ENCODE data around the gene VPS8. TPM values are rescaled to one million over a fixed set of nuclear protein-coding genes. Genes with fewer than 3 reads are reported as not detected.
A peak's percentile ranks its signal among the peaks of the same experiment; 100 is the strongest.

Gene VPS8
- total RNA-seq, 3 donors from 2014 or later (not counting 1 experiment from before 2014, with no cell fraction given), result 89.3 to 127 (median 115) TPM

- 82% methylated on average over 6 of the region's 8 CpGs for WGBS (ENCODE audit: insufficient coverage)
- no peaks in the 10 kb centered on the region for H3K9me3 Mint-ChIP-seq
- H3K27me3 Mint-ChIP-seq (ENCODE audit: low read depth in 2 of 2), result no peaks in the 10 kb centered on the region
- H3K9me3 ChIP-seq (ENCODE audit: control insufficient read depth, insufficient read depth, low read length), result no peaks in the 10 kb centered on the region
- intact Hi-C loops (cut with micrococcal nuclease), result no loop called here
- no peaks in the 10 kb centered on the region for H3K4me1 Mint-ChIP-seq
- no peaks in the 10 kb centered on the region for H3K27me3 ChIP-seq (ENCODE audit: control insufficient read depth, insufficient read depth, low read length)
- ATAC-seq (no peak), DNase-seq (no peak)
- H3K4me3 Mint-ChIP-seq, result no peak overlapping the region
- H3K27ac Mint-ChIP-seq, result no peak overlapping the region
- no peaks in the 10 kb centered on the region for H3K4me1 ChIP-seq (ENCODE audit: control insufficient read depth, insufficient read depth, low read length)
- no peaks in the 10 kb centered on the region for H3K36me3 Mint-ChIP-seq
- H3K27ac ChIP-seq (ENCODE audit: low read length), result no peak overlapping the region
- H3K4me3 ChIP-seq (ENCODE audit: low read length), result no peak overlapping the region
- no peaks in the 10 kb centered on the region for H3K36me3 ChIP-seq (ENCODE audit: control insufficient read depth, insufficient read depth, low read length)
- no peak for TF ChIP-seq CTCF (IDR thresholded peaks at IDR 0.05)
Measured at GRCh38 chr3:185076219-185076618, 264.3 kb downstream of the VPS8 start.

- Mint-ChIP-seq H3K27me3 (ENCODE audit: low read depth in 2 of 2) (peaks cover 0 to 2% of the 10 kb centered on the region in 2 donors), H3K27ac (no peak overlapping the region), H3K9me3 (no peaks in the 10 kb centered on the region), H3K36me3 (no peaks in the 10 kb centered on the region), H3K4me3 (no peak overlapping the region), H3K4me1 (no peaks in the 10 kb centered on the region)
- intact Hi-C loops (cut with micrococcal nuclease), result no loop called here
- 100% methylated on average over 1 of the region's 1 CpG for WGBS (ENCODE audit: insufficient coverage)
- no peaks in the 10 kb centered on the region for H3K4me1 ChIP-seq (ENCODE audit: control insufficient read depth, insufficient read depth, low read length)
- H3K36me3 ChIP-seq (ENCODE audit: control insufficient read depth, insufficient read depth, low read length), result no peaks in the 10 kb centered on the region
- no peak for TF ChIP-seq CTCF (IDR thresholded peaks at IDR 0.05)
- H3K27ac ChIP-seq (ENCODE audit: low read length), result no peak overlapping the region
- no peak overlapping the region for H3K4me3 ChIP-seq (ENCODE audit: low read length)
- no peaks in the 10 kb centered on the region for H3K27me3 ChIP-seq (ENCODE audit: control insufficient read depth, insufficient read depth, low read length)
- DNase-seq (no peak), ATAC-seq (no peak)
- no peaks in the 10 kb centered on the region for H3K9me3 ChIP-seq (ENCODE audit: control insufficient read depth, insufficient read depth, low read length)
Measured at GRCh38 chr3:185079625-185080024, 267.7 kb downstream of the VPS8 start.

GRCh38 chr3:185081521-185081920, 269.6 kb downstream of the VPS8 start:
- H3K9me3 ChIP-seq (ENCODE audit: control insufficient read depth, insufficient read depth, low read length), result no peaks in the 10 kb centered on the region
- ATAC-seq (no peak), DNase-seq (no peak)
- no peaks in the 10 kb centered on the region for H3K27me3 ChIP-seq (ENCODE audit: control insufficient read depth, insufficient read depth, low read length)
- no peaks in the 10 kb centered on the region for H3K36me3 ChIP-seq (ENCODE audit: control insufficient read depth, insufficient read depth, low read length)
- H3K4me3 ChIP-seq (ENCODE audit: low read length), result no peak overlapping the region
- Mint-ChIP-seq H3K4me1 (no peaks in the 10 kb centered on the region), H3K36me3 (no peaks in the 10 kb centered on the region), H3K4me3 (no peak overlapping the region), H3K27ac (no peak overlapping the region), H3K27me3 (ENCODE audit: low read depth in 2 of 2) (peaks cover 0 to 9% of the 10 kb centered on the region in 2 donors), H3K9me3 (no peaks in the 10 kb centered on the region)
- no peak for TF ChIP-seq CTCF (IDR thresholded peaks at IDR 0.05)
- intact Hi-C loops (cut with micrococcal nuclease), result no loop called here
- no peak overlapping the region for H3K27ac ChIP-seq (ENCODE audit: low read length)
- no peaks in the 10 kb centered on the region for H3K4me1 ChIP-seq (ENCODE audit: control insufficient read depth, insufficient read depth, low read length)
- 89% methylated on average over 1 of the region's 1 CpG for WGBS (ENCODE audit: insufficient coverage)

- H3K4me1 ChIP-seq (ENCODE audit: control insufficient read depth, insufficient read depth, low read length), result no peaks in the 10 kb centered on the region
- no peaks in the 10 kb centered on the region for H3K36me3 Mint-ChIP-seq
- no peak overlapping the region for H3K27ac Mint-ChIP-seq
- ATAC-seq, result peak in 1 of 3 donors; percentile 3
- intact Hi-C loops (cut with micrococcal nuclease), result no loop called here
- H3K27me3 Mint-ChIP-seq (ENCODE audit: low read depth in 2 of 2), result peaks cover 0 to 13% of the 10 kb centered on the region in 2 donors
- H3K36me3 ChIP-seq (ENCODE audit: control insufficient read depth, insufficient read depth, low read length), result no peaks in the 10 kb centered on the region
- H3K9me3 Mint-ChIP-seq, result no peaks in the 10 kb centered on the region
- H3K9me3 ChIP-seq (ENCODE audit: control insufficient read depth, insufficient read depth, low read length), result no peaks in the 10 kb centered on the region
- DNase-seq, result no peak
- TF ChIP-seq CTCF (IDR thresholded peaks at IDR 0.05), result no peak
- no peak overlapping the region for H3K4me3 Mint-ChIP-seq
- H3K27me3 ChIP-seq (ENCODE audit: control insufficient read depth, insufficient read depth, low read length), result no peaks in the 10 kb centered on the region
- H3K4me3 ChIP-seq (ENCODE audit: low read length), result no peak overlapping the region
- H3K4me1 Mint-ChIP-seq, result no peaks in the 10 kb centered on the region
- H3K27ac ChIP-seq (ENCODE audit: low read length), result no peak overlapping the region
- WGBS (ENCODE audit: insufficient coverage), result 86% methylated on average over 3 of the region's 3 CpGs
Measured at GRCh38 chr3:185082149-185082548, 270.2 kb downstream of the VPS8 start.

All from natural killer cell (primary cell).